ENCODE data around the gene MACROD2.

DNA sequence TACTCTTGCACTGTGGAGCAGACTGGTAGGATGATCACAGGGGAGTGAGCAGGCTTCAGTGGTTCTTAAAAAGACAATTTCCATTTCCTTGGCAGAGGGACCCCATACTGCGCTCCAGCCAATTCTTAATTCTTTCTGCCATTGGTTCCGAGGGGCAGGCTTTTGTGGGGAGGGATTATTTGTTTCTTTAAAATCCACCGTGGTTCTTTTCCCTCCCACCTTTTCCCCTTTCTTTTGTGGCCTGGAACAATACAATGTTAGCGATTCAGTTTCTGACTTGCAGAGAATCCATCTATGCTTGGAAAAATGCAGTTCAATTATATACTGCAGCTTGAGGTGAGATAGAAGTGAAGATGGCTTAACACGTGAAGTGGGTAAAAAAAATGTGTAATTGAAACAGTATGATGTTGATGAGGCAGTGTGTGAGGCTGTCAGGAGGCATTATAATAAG is 721.1 kb downstream of the MACROD2 start:
- TF ChIP-seq, protein P1, sequence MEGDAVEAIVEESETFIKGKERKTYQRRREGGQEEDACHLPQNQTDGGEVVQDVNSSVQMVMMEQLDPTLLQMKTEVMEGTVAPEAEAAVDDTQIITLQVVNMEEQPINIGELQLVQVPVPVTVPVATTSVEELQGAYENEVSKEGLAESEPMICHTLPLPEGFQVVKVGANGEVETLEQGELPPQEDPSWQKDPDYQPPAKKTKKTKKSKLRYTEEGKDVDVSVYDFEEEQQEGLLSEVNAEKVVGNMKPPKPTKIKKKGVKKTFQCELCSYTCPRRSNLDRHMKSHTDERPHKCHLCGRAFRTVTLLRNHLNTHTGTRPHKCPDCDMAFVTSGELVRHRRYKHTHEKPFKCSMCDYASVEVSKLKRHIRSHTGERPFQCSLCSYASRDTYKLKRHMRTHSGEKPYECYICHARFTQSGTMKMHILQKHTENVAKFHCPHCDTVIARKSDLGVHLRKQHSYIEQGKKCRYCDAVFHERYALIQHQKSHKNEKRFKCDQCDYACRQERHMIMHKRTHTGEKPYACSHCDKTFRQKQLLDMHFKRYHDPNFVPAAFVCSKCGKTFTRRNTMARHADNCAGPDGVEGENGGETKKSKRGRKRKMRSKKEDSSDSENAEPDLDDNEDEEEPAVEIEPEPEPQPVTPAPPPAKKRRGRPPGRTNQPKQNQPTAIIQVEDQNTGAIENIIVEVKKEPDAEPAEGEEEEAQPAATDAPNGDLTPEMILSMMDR (IDR thresholded peaks at IDR 0.05) = no peak
- TF ChIP-seq POLR2A (IDR thresholded peaks at IDR 0.05) = no peak

Measured in ovary (tissue), 3 donors.